Choroid plexus epithelial cell (primary cell): ENCODE data around the gene BEST1.

ENCODE experiments used
- DNase-seq: peaks from one replicate; pipeline ENCODE4 v3.0.0-alpha.2; 2010; ENCODE audit warnings: low read depth
- H3K4me3 ChIP-seq: 2 replicates; pipeline ENCODE4 v1.5.1; 2011; ENCODE audit warnings: low read depth, mild to moderate bottlenecking, control low read depth, low read length, moderate library complexity
- CTCF ChIP-seq: conservative IDR thresholded peaks from 2 replicates; pipeline ENCODE4 v1.5.1; 2011; ENCODE audit warnings: low read depth, mild to moderate bottlenecking, control low read depth, inconsistent platforms, low read length, moderate library complexity

Gene BEST1

GRCh38 chr11:61905801-61906521, 44.2 kb upstream of the BEST1 start:
- TF ChIP-seq CTCF, result no peak
- DNase-seq, result no peak
- no peak overlapping the region for H3K4me3 ChIP-seq

- no peak for DNase-seq
- no peak for TF ChIP-seq CTCF
- no peak overlapping the region for H3K4me3 ChIP-seq
These were observed 43.6 kb upstream of the BEST1 start for GRCh38 chr11:61906522-61906909.

- no peak for DNase-seq
- H3K4me3 ChIP-seq, result no peak overlapping the region
- no peak for TF ChIP-seq CTCF
These were observed 42.9 kb upstream of the BEST1 start for GRCh38 chr11:61907282-61907681.

- H3K4me3 ChIP-seq, result no peak overlapping the region
- no peak for DNase-seq
- no peak for TF ChIP-seq CTCF
These were observed 42.1 kb upstream of the BEST1 start for GRCh38 chr11:61907871-61908729.

- TF ChIP-seq CTCF, result no peak
- H3K4me3 ChIP-seq, result no peak overlapping the region
- DNase-seq, result no peak
These were observed 41.3 kb upstream of the BEST1 start for GRCh38 chr11:61908730-61909316.

GRCh38 chr11:61910187-61911127, 39.7 kb upstream of the BEST1 start:
- TF ChIP-seq CTCF, result no peak
- no peak for DNase-seq

More at GRCh38 chr11:61910187-61911127, 39.7 kb upstream of the BEST1 start:
- H3K4me3 ChIP-seq, result no peak overlapping the region
